GM18517 (cell line): Measurements from ENCODE around the gene KRT34.
"Not testable (repeated sequence)": the region's sequence is repeated elsewhere in the genome, so short reads cannot be mapped to it uniquely, and the experiment has no call there.

Experiments used
- ATAC-seq: cut with Tn5 transposase; IDR thresholded peaks from one replicate; pipeline ENCODE4 v1.9.1; 2021; ENCODE audit warnings: mild to moderate bottlenecking, moderate library complexity; ENCODE audit not compliant: unreplicated experiment

Gene KRT34

GRCh38 chr17:41404024-41404671 is 22.0 kb upstream of the KRT34 start:
- ATAC-seq: no peak

- no peak for ATAC-seq
Observed at GRCh38 chr17:41403404-41404023, 21.4 kb upstream of the KRT34 start.

GRCh38 chr17:41402161-41402560 is 20.1 kb upstream of the KRT34 start:
- ATAC-seq: no peak

- no peak for ATAC-seq
Observed at GRCh38 chr17:41396996-41397660, 15.0 kb upstream of the KRT34 start, which contains the start of gene KRT31. Gene KRT31, minus strand, starts transcription at chr17:41397608. Its CDS starts 69 bp downstream, at chr17:41397539.

GRCh38 chr17:41396340-41396739 is 14.2 kb upstream of the KRT34 start:
- ATAC-seq: no peak

- ATAC-seq: no peak
Observed at GRCh38 chr17:41395611-41396010, 13.5 kb upstream of the KRT34 start.

- not testable (repeated sequence) for ATAC-seq
Observed at GRCh38 chr17:41395044-41395443, 12.9 kb upstream of the KRT34 start.

- no peak for ATAC-seq
Observed at GRCh38 chr17:41394254-41394996, 12.3 kb upstream of the KRT34 start.

- no peak for ATAC-seq
Observed at GRCh38 chr17:41393826-41394225, 11.7 kb upstream of the KRT34 start.

GRCh38 chr17:41393294-41393693 is 11.2 kb upstream of the KRT34 start:
- no peak for ATAC-seq

GRCh38 chr17:41392278-41392677 is 10.2 kb upstream of the KRT34 start:
- ATAC-seq: no peak

- ATAC-seq: no peak
Observed at GRCh38 chr17:41391535-41391934, 9.4 kb upstream of the KRT34 start.

GRCh38 chr17:41390411-41390938 is 8.4 kb upstream of the KRT34 start:
- no peak for ATAC-seq

- no peak for ATAC-seq
Observed at GRCh38 chr17:41387670-41388069, 5.6 kb upstream of the KRT34 start.

- ATAC-seq: no peak
Observed at GRCh38 chr17:41386227-41386626, 4.1 kb upstream of the KRT34 start.

- no peak for ATAC-seq
Observed at GRCh38 chr17:41383690-41384089, 1.6 kb upstream of the KRT34 start.

GRCh38 chr17:41382394-41382793 is 288 bp upstream of the KRT34 start:
- ATAC-seq: no peak

- ATAC-seq: not testable (repeated sequence)
Observed at GRCh38 chr17:41380091-41380490, 2.0 kb downstream of the KRT34 start.

- ATAC-seq: no peak
Observed at GRCh38 chr17:41377546-41377945, 4.6 kb downstream of the KRT34 start.

GRCh38 chr17:41369713-41370112 is 12.4 kb downstream of the KRT34 start, which contains the start of gene KRT33B:
Gene KRT33B, minus strand, starts transcription at chr17:41369813. Its CDS starts 63 bp downstream, at chr17:41369750.
- no peak for ATAC-seq

- no peak for ATAC-seq
Observed at GRCh38 chr17:41369023-41369422, 13.1 kb downstream of the KRT34 start.
